Activated T-helper 9 cell treated with anti-CD3 and anti-CD28 coated beads, Interleukin-2, amount 50 U/mL, for 16 hours (primary cell): ENCODE results near the gene FANK1.

Experiments used
- DNase-seq: peaks from one replicate; pipeline ENCODE4 v3.0.0-alpha.2; 2020; ENCODE audit warnings: low read depth

The FANK1 gene

GRCh38 chr10:125985557-125986240 lies 89.3 kb downstream of the FANK1 start:
- no peak for DNase-seq

GRCh38 chr10:125989791-125990190 lies 93.4 kb downstream of the FANK1 start:
- no peak for DNase-seq

DNA sequence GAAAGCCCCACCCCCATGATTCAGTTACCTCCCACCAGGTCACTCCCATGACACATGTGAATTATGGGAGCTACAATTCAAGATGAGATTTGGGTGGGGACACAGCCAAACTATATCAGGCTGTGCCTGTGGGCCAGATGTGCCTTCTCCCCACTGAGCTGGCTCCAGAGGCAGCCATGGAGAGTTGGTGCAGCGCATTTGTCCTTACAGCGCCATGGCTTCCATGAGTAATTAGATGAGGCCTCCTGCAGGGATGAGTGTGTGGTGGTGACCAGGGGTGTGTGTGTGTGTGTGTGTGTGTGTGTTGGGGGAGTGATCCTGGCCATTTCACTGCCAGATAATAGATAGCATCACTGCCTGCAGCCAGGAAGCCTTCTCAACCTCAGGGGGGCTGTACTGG lies 94.6 kb downstream of the FANK1 start:
- DNase-seq, result no peak

- no peak for DNase-seq
Observed at GRCh38 chr10:125991392-125991791, 95.0 kb downstream of the FANK1 start.

- no peak for DNase-seq
Observed at GRCh38 chr10:125992254-125992653, 95.9 kb downstream of the FANK1 start.

- no peak for DNase-seq
Observed at GRCh38 chr10:125994601-125995000, 98.2 kb downstream of the FANK1 start.

DNA sequence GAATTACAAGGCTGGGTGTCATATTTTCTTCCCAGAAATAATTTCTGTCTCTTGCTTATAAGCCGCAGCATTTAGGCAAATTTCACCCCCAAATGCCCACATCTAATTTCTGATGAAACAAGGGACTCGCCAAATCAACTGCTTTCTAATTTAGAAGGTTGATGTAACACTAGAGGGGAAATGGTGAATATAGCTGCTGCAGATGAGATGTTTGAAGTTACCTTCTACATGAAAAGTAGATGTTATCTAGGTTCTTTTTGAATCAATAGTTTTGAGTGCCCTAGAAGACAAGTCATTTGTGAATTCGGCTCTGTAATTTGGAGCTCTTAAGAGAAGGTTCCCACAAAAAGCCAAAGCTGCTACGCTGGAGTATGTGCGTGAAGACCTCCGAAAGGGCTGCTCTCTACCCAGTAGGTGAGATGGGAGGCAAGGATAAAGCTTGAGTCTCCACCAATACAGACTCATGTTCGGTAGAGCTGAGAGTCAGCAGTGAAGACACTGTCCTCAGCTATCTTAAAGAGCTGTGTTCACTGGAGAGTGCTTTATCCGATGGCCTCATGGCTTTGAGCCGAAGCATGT lies 99.5 kb downstream of the FANK1 start:
- no peak for DNase-seq

GRCh38 chr10:125997586-125997985 lies 101.2 kb downstream of the FANK1 start:
- DNase-seq, result no peak

DNA sequence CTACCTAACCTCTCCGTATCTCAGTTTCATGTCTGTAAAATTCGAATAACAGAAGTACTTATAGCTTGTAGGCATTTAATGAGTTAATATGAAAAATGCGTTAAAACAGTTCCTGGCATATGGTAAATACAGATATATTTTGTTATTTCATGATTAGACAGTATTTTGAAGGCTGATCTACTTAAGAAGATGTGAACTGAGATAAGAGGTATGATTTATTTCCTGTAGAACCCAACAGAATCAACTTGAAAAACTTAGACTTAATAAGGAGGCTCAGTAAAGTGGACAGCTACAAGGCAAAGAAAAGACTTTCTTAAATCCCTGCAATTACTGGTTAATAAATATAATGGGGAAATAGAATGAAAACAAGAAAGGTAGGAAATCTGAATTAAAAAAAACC lies 103.3 kb downstream of the FANK1 start:
- DNase-seq, result no peak

DNA sequence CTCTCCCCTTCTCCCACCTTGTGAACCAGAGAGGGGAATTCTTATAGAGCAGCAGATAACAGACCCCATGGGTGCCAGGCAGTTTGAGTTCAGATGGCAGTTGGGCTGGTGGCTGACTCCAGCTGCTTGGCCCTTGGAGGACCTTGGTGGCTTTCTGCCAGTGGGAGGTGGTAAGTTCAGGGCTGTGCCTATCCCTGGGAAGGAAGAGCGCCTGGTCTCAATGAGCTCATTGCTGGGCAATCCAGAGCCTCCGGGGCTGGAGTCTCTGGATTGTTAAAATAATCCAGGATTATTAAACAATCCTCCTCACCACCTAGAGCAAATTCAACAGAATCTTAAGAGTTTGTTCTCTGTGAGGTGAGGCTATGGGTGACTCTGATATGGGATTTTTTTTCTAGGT lies 105.2 kb downstream of the FANK1 start:
- no peak for DNase-seq

DNA sequence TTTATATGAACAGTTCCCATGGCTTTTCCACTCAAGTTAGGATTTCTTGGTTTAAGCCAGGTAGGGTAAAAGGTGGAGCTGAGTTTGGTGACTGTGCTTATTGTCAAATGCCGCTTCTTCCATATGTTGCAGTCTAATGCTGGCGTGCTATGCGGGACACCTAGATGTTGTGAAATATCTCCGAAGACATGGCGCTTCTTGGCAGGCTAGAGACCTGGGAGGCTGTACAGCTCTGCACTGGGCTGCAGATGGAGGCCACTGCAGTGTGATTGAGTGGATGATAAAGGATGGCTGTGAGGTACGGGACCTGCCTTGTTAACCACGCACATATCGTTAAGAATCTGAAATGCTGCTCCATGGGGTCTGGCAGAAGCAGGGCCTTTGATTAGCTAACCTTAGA lies 108.4 kb downstream of the FANK1 start:
- DNase-seq, result no peak

DNA sequence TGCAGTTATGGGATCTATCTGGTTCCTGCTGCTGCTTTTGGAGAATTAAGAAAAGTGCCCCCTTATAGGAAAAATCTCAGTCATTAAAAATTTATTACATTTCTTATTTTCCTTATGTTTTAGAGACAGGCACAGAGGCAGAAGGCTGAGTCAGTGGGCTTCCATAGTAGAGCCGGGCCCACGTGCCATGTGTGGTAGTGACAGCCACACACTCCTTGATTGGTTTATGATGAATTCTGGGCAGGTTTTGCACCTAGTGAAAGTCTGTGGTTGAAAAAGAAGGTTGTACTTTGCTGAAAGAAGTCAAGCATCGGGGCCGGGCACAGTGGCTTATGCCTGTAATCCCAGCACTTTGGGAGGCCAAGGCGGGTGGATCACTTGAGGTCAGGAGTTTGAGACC lies 109.9 kb downstream of the FANK1 start:
- DNase-seq, result no peak

GRCh38 chr10:126006906-126007305 lies 110.5 kb downstream of the FANK1 start:
- DNase-seq, result no peak

DNA sequence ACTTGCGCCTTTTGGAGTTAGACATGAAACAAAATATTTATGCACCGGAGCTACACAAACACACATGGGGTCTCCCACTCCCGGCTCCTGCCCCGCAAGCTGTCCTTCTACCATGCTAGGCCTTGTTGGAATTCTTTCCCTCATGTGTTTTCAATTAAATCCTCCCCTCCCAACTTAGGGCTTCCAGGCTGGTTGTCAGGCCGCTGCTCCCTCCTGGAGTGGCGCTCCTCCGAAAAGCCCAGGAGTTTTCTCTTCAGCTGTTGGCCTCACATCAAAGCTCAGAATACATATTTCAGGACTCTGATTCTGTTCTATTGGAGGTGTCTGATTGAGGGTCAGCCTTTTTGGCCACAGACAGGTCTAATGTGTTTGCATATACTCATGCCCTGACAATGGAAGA lies 113.3 kb downstream of the FANK1 start:
- no peak for DNase-seq

- DNase-seq, result no peak
Observed at GRCh38 chr10:126011995-126012394, 115.6 kb downstream of the FANK1 start.

GRCh38 chr10:126012485-126012884 lies 116.1 kb downstream of the FANK1 start:
- no peak for DNase-seq

DNA sequence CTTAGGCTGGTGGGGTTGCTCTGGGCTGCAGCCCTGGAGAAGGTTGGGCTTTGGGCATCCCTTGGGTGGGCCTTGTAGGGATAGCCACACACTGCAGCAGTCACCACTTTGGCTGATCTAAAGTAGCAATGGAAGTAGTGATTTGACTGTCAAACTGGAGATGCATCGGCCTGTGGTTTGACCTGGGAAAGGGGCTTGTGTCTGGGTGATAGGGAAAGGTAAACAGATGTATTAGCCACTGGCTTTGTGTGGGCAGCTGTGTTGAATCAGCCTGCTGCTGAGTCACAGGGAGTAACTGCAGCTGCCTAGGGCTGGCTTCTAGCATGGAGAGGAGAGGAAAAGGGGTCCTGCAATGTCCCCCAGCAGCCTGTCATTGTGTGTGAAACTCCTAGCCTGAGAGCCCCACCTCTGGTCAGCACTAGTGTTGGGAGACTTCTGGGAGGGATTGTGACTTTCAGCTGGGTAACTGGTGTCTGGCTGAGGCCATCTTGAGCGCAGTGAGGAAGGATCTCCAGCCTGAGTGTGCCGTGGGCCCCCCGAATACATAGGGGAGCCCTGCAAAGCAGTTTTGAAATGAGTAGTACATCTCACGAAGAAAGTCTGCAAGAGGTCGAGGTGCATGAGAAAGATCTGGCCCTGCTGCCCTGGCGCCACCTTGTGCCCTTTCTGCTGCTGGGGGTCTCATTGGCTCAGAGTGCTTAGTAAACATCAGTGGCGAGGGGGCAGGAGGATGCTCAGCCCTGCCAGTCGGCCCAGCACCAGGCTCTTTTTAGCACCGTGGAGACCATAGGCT lies 117.3 kb downstream of the FANK1 start:
- no peak for DNase-seq

- DNase-seq, result no peak
Observed at GRCh38 chr10:126014309-126014708, 117.9 kb downstream of the FANK1 start.

DNA sequence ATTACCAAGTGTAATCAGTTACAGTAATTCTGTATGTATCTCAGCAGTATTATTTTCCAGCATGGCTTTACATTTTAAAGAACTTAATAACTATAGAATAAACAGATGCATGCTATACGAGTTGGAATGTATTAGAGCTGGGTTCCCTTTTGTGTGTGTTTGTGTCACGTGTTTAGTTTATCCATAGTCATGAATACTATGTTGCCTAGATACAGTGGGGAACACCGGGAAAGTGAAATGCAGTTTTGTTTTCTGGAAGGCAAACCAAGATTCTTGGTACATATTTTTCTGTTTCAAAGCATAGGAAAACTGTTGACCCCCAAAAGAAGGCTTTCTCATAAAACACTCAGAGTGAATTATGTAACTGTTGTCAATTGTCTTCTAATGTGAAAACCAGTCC lies 119.0 kb downstream of the FANK1 start:
- DNase-seq, result no peak

DNA sequence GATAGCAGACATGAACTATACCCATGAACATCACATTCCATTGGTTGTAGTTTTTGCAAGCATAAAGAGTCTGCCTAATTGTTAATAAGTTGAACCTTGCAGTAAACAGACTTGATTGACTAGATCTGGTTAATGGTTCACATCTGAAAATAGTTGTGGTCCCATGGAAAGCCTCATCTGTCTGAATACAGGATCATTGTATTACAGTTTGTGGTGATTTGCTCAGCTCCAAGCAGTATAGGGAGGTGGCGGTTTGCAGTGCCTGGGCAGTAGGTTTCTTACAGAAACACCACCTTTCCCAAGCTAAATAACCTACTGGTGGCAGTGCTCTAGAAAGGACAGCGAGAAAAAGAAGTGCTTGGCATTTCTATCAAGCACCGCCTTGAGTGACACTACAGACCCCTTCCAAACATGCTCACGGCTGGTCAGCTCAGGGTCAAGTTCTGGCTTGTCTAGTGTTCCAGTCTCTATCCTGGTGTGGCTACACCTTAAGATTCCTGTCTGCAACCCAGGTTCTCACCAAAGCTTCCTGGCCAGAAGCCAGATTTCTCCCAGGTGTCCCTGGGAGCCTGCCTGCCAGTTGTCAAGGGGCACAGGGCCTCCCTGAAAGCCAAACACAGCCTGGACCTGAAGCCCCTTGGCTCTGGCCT lies 119.9 kb downstream of the FANK1 start:
- no peak for DNase-seq

GRCh38 chr10:126016882-126017281 lies 120.5 kb downstream of the FANK1 start:
- DNase-seq, result no peak

DNA sequence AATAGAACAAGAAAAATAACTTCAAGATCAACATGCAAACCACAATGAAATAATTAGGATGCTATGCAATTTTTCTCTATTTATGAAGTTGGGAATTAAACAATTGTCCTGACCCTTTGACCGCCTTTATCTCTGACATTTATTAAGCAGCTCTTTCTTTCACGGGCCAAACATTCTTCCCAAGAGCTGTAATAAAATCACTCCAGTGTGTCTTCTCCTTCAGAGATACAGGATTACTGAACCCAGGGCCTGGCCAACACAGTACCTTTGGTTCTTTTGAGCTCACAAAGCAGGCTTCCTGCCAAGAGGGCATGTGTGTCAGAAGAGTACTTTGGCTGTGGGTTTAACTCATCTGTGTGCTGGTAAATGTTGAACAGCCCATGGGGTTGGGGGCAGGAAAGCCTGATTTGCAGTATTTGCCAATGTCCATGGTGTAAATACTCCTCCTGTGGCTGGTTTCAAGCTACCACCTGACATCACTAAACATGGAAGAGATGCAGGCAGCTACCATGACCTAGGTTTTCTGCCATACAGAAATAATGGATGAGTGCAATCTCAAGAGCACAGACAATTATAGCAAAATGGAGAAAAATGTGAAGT lies 121.7 kb downstream of the FANK1 start:
- no peak for DNase-seq
